Activated B cell treated with CpG ODN at 0.5 μM for 24 hours (primary cell): ENCODE results near the gene ENSA. TPM values are rescaled to one million over a fixed set of nuclear protein-coding genes. Genes with fewer than 3 reads are reported as not detected.
"Not testable (repeated sequence)": the region's sequence is repeated elsewhere in the genome, so short reads cannot be mapped to it uniquely, and the experiment has no call there.

Experiments used
- ATAC-seq: fragments of 200-7000 bp; cut with Tn5 transposase; one replicate; pipeline ENCODE4 v1.10.0; 2021; ENCODE audit warnings: low read depth, mild to moderate bottlenecking, moderate library complexity
- CTCF ChIA-PET: fragments of 350-600 bp; sonication (Branson Sonifier 250); formaldehyde crosslinking; loops from one replicate; lab custom pipeline; 2021; ENCODE audit warnings: antibody characterized with exemption; lab: Charles Lee
- POLR2A ChIA-PET: fragments of 350-600 bp; sonication (Branson Sonifier 250); formaldehyde crosslinking; loops from one replicate; lab custom pipeline; 2021; ENCODE audit warnings: antibody characterized with exemption; lab: Charles Lee
- DNase-seq: peaks from one replicate; pipeline ENCODE4 v3.0.0; 2022
- H3K27ac Mint-ChIP-seq: one replicate; pipeline ENCODE4 v1.8.0; 2020; ENCODE audit warnings: mixed read lengths
- H3K27me3 Mint-ChIP-seq: one replicate; pipeline ENCODE4 v1.8.0; 2021; ENCODE audit warnings: mixed read lengths
- H3K36me3 Mint-ChIP-seq: one replicate; pipeline ENCODE4 v1.8.0; 2021; ENCODE audit warnings: low read depth, mixed read lengths
- H3K4me1 Mint-ChIP-seq: one replicate; pipeline ENCODE4 v1.8.0; 2021; ENCODE audit warnings: mixed read lengths
- H3K4me3 Mint-ChIP-seq: one replicate; pipeline ENCODE4 v1.8.0; 2020; ENCODE audit warnings: mild to moderate bottlenecking, mixed read lengths
- H3K9me3 Mint-ChIP-seq: one replicate; pipeline ENCODE4 v1.8.0; 2020; ENCODE audit warnings: mixed read lengths
- CTCF ChIP-seq: fragments of 200-600 bp; IDR thresholded peaks from one replicate; pipeline ENCODE4 v1.8.0; 2022; ENCODE audit warnings: antibody characterized with exemption, mild to moderate bottlenecking
- intact Hi-C: fragments of 100-400 bp; cut with micrococcal nuclease; formaldehyde crosslinking; loops from one replicate; pipeline ENCODE4 v1.15.1; 2024
- total RNA-seq: library from RNA; stranded (reverse); gene quantifications from 2 replicates; pipeline ENCODE4 v1.2.3, GENCODE V29; 2022

Gene ENSA
- total RNA-seq, 1 donor from 2014 or later = 202 TPM

GRCh38 chr1:150661156-150661555 lies 31.7 kb upstream of the ENSA start:
- H3K27me3 Mint-ChIP-seq = no peaks in the 10 kb centered on the region
- POLR2A ChIA-PET = no interaction called here
- no peaks in the 10 kb centered on the region for H3K9me3 Mint-ChIP-seq
- no peak overlapping the region for H3K27ac Mint-ChIP-seq
- intact Hi-C loops = no loop called here
- H3K4me1 Mint-ChIP-seq = peaks cover 7% of the 10 kb centered on the region
- no peak for TF ChIP-seq CTCF
- H3K36me3 Mint-ChIP-seq = peaks cover 63% of the 10 kb centered on the region
- no peak overlapping the region for H3K4me3 Mint-ChIP-seq
- DNase-seq (no peak), ATAC-seq (no peak)
- CTCF ChIA-PET = interaction anchor here (1.5 kb wide), 1 partner anchor 100 kb away, joined by 4 read pairs; no protein-coding TSS in a partner anchor

GRCh38 chr1:150660584-150660983 lies 31.2 kb upstream of the ENSA start:
- TF ChIP-seq CTCF = no peak
- DNase-seq = no peak
- Mint-ChIP-seq H3K27ac (no peak overlapping the region), H3K36me3 (peaks cover 59% of the 10 kb centered on the region), H3K4me3 (no peak overlapping the region), H3K4me1 (peaks cover 7% of the 10 kb centered on the region), H3K9me3 (no peaks in the 10 kb centered on the region), H3K27me3 (no peaks in the 10 kb centered on the region)
- intact Hi-C loops = no loop called here
- ChIA-PET CTCF (interaction anchor here (1.5 kb wide), 1 partner anchor 100 kb away, joined by 4 read pairs; no protein-coding TSS in a partner anchor), POLR2A (interaction anchor here (0.6 kb wide), 1 partner anchor 96 kb away, joined by 4 read pairs; no protein-coding TSS in a partner anchor)
- no peak for ATAC-seq

GRCh38 chr1:150657064-150657463 lies 27.7 kb upstream of the ENSA start:
- H3K4me3 Mint-ChIP-seq, H3K4me1 Mint-ChIP-seq, H3K9me3 Mint-ChIP-seq, POLR2A ChIA-PET, H3K27me3 Mint-ChIP-seq, intact Hi-C loops, DNase-seq, H3K27ac Mint-ChIP-seq, ATAC-seq: not testable (repeated sequence)
- CTCF ChIA-PET = interaction anchor here (1.0 to 1.8 kb wide), 2 partner anchors 11 to 97 kb away, joined by 3 to 5 read pairs; no protein-coding TSS in a partner anchor
- H3K36me3 Mint-ChIP-seq = peaks cover 56% of the 10 kb centered on the region

GRCh38 chr1:150654635-150655034 lies 25.2 kb upstream of the ENSA start:
- H3K27ac Mint-ChIP-seq, H3K9me3 Mint-ChIP-seq, DNase-seq, CTCF ChIA-PET, H3K4me1 Mint-ChIP-seq, ATAC-seq, H3K4me3 Mint-ChIP-seq, intact Hi-C loops, H3K27me3 Mint-ChIP-seq: not testable (repeated sequence)
- POLR2A ChIA-PET = interaction anchor here (0.6 kb wide), 1 partner anchor 94 kb away, joined by 15 read pairs; no protein-coding TSS in a partner anchor
- peaks cover 47% of the 10 kb centered on the region for H3K36me3 Mint-ChIP-seq

GRCh38 chr1:150650193-150650592 lies 20.8 kb upstream of the ENSA start:
- ATAC-seq (no peak), DNase-seq (no peak)
- Mint-ChIP-seq H3K4me3 (no peak overlapping the region), H3K9me3 (no peaks in the 10 kb centered on the region), H3K27ac (no peak overlapping the region), H3K36me3 (peaks cover 59% of the 10 kb centered on the region), H3K27me3 (no peaks in the 10 kb centered on the region), H3K4me1 (no peaks in the 10 kb centered on the region)
- no peak for TF ChIP-seq CTCF
- ChIA-PET POLR2A (no interaction called here), CTCF (no interaction called here)
- intact Hi-C loops = no loop called here

GRCh38 chr1:150649441-150650075 lies 20.1 kb upstream of the ENSA start:
- no peaks in the 10 kb centered on the region for H3K27me3 Mint-ChIP-seq
- intact Hi-C loops = no loop called here
- H3K4me1 Mint-ChIP-seq = no peaks in the 10 kb centered on the region
- peaks cover 56% of the 10 kb centered on the region for H3K36me3 Mint-ChIP-seq
- POLR2A ChIA-PET = no interaction called here
- no peak for TF ChIP-seq CTCF
- H3K27ac Mint-ChIP-seq = no peak overlapping the region
- H3K9me3 Mint-ChIP-seq = no peaks in the 10 kb centered on the region
- no peak for ATAC-seq
- CTCF ChIA-PET = interaction anchor here (0.6 kb wide), 1 partner anchor 136 kb away, joined by 4 read pairs; no protein-coding TSS in a partner anchor
- DNase-seq = no peak
- no peak overlapping the region for H3K4me3 Mint-ChIP-seq
